GM19328 (cell line): ENCODE measurements around the gene HIVEP3.

ENCODE experiments used
- ATAC-seq: cut with Tn5 transposase; IDR thresholded peaks from one replicate; pipeline ENCODE4 v1.9.1; 2021; ENCODE audit warnings: mild to moderate bottlenecking, moderate library complexity; ENCODE audit not compliant: unreplicated experiment

HIVEP3 gene

GRCh38 chr1:41894808-41895483, 23.8 kb downstream of the HIVEP3 start:
- no peak for ATAC-seq

GRCh38 chr1:41894101-41894807, 24.5 kb downstream of the HIVEP3 start:
- ATAC-seq = no peak

- no peak for ATAC-seq
Measured at GRCh38 chr1:41892301-41892781, 26.4 kb downstream of the HIVEP3 start.

GRCh38 chr1:41891199-41891896, 27.4 kb downstream of the HIVEP3 start:
- ATAC-seq = peak; percentile 86

DNA sequence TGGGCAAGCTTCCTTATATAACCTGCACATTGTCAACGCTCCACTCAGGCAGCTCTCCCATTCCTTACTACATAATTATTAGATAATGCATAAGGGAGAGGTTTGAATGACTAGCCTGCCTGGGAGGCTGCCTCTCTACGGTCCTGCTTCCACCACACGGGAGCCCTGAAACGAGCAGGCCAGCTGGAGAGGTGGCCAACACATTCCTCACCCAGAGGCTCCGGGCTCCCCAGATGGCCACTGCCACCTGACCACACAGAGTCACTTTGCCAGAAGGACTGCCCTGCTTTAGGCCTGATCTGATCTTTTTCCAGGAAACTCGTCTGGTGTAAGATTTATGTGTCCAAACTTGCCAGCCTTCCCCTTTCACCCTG, 27.9 kb downstream of the HIVEP3 start:
- no peak for ATAC-seq

GRCh38 chr1:41889506-41890414, 29.0 kb downstream of the HIVEP3 start:
- no peak for ATAC-seq

- no peak for ATAC-seq
Measured at GRCh38 chr1:41888756-41889155, 30.0 kb downstream of the HIVEP3 start.

- ATAC-seq = no peak
Measured at GRCh38 chr1:41887365-41887764, 31.4 kb downstream of the HIVEP3 start.

GRCh38 chr1:41884256-41885230, 34.2 kb downstream of the HIVEP3 start:
- ATAC-seq = no peak

- ATAC-seq = no peak
Measured at GRCh38 chr1:41883507-41883906, 35.2 kb downstream of the HIVEP3 start.

GRCh38 chr1:41882486-41882885, 36.2 kb downstream of the HIVEP3 start:
- no peak for ATAC-seq

DNA sequence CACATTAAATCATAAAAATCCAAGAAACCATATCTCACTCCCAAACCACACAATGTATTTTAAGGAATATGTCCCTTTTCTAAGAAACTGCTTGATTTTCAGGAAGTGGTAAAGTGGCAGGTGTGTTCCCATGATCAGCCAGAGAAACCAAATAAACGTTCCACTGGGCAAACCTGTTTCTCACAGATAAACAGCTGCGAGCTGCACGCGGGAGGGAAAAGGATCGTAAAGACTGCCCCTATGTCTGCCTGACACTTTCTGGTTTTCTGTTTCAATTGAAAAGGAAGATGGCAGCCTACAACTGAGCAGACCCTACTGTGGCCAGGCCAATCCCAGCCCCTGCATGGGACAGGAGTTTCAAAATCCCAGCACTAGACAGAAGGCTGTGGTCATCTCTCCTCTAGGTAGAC, 36.6 kb downstream of the HIVEP3 start:
- ATAC-seq = no peak

DNA sequence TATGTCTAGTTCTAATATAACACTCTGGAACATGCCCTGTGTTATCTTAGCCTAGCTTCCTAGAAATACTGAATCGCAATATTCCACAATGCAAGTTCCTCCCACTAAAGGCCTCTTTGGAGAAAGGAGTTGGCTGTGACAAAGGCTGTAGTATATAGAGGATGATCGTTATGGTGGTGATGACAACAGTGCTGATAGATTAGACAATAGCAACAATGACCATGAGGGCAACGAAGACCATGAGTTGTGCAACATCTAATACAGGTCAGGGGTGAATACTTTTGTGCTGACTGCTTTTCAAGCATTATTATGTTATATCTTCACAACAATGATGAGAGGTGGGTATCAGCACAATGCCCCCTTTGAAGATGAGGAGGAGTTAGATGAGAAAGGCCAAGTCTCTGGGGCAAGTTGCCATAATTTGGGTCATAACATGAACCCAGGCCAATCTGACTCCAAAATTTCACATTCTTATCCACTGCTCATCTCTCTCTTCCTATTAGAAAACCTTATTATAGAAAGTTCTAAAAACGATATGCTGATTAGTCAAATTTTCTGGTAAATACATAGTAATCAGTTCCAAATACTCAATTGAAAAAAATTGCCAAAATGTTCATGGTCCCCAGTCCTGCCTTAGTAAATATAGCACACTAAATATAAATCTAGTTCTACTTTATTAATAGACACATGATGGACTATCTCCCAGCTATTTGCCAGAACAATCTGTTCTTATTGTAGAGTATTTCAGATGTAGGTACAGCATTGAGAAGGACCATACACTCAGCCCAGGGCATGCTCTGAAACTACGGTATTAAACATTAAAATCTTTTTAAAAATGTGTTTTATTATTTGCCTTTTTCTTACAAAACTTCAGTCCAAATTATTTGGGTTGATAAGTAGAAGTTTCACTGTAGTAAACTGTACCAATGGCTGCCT, 37.5 kb downstream of the HIVEP3 start:
- ATAC-seq = no peak

GRCh38 chr1:41880261-41880660, 38.5 kb downstream of the HIVEP3 start:
- no peak for ATAC-seq

- ATAC-seq = no peak
Measured at GRCh38 chr1:41879617-41880016, 39.1 kb downstream of the HIVEP3 start.

- ATAC-seq = no peak
Measured at GRCh38 chr1:41878911-41879310, 39.8 kb downstream of the HIVEP3 start.

DNA sequence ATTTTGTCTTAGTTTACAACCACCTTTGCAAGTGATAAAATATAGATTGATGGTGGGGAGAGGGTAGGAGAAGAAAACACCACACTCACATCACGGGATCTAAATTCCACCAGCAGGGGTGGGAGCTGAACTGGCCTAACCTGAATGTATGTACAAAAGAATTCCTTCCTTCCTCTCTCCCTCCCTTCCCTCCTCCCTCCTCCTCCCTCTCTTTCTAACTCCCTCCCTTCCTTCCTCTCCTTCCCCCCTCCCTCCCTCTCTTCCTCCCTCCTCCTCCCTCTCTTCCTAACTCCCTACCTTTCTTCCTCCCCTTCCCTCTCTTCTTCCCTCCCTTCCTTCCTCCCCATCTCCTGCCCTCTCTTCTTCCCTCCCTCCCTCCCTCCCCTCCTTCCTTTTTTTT, 40.2 kb downstream of the HIVEP3 start:
- ATAC-seq = no peak

DNA sequence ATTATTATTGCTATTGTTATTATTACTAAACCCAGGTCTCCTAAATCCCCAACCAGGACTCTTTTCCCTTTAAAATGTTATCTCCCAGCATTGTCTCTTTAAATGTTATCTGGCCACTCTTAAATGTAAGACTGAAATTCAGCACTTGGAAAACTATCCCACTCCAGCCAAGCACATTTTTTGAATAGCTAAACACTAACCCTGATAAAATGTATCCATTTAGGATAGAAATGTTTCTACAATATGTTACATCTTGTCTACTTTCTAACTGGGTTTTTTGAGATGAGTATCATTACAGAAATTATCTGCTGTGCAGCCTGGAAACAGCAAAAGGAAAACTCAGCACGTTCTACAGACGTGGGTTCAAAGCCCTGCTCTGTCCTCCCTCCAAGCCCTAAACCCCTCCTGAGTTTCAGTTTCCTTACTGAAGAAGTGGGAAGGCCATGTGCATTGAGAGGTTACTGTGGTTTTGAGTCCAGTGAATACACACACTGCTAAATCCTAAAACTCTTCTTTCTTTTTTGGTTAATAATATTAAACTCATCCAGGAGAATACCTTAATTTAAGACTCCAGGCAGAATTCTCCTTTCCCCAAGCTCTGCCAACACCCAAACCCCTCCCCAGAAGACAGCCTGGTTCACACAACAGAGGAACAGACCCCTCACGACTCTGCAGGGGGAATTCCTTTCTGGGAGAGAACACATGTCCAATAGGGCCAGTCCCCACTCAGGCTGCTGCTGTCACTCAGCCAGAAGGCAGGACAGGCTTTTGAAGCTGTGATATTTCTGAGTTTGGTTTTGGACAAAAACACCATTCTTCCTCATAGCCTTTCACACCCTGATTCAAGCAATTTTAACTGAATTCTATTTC, 41.9 kb downstream of the HIVEP3 start:
- ATAC-seq = no peak
